Adrenal gland (tissue), 12 donors: Measurements from ENCODE around the gene GCNT1. TPM values are rescaled to one million over a fixed set of nuclear protein-coding genes. Genes with fewer than 3 reads are reported as not detected.

Experiments
- DNase-seq, 7 donors: peaks; one replicate each; pipeline ENCODE4 v3.0.0-alpha.2; 2019 to 2020
- H3K27ac ChIP-seq, 5 donors: fragments of 200-600 bp; sonication (generic) in 4 of 5; 1 replicate in 3 of 5; 2 replicates in 2 of 5; pipeline versions ENCODE4 v1.5.1 to v1.8.0; 2016 to 2020; ENCODE audit warnings: mild to moderate bottlenecking in 1 of 5
- H3K27me3 ChIP-seq: fragments of 200-600 bp; 2 replicates; pipeline ENCODE4 v1.8.0; 2021
- H3K36me3 ChIP-seq, 2 donors: fragments of 200-600 bp; replicated peaks in 1 of 2; 1 replicate in 1 of 2; 2 replicates in 1 of 2; pipeline versions ENCODE4 v1.5.1 to v1.8.0; 2018 to 2022
- H3K4me1 ChIP-seq, 2 donors: fragments of 200-600 bp; replicated peaks in 1 of 2; 1 replicate in 1 of 2; 2 replicates in 1 of 2; pipeline versions ENCODE4 v1.5.1 to v1.8.0; 2018 to 2021
- H3K4me3 ChIP-seq, 4 donors: fragments of 200-600 bp; sonication (generic) in 3 of 4; one replicate each; pipeline ENCODE4 v1.5.1; 2016 to 2018
- H3K9me3 ChIP-seq, 3 donors: fragments of 200-600 bp; sonication (generic) in 1 of 3; replicated peaks in 1 of 3; 1 replicate in 2 of 3; 2 replicates in 1 of 3; pipeline versions ENCODE4 v1.5.1 to v1.8.0; 2016 to 2021
- CTCF ChIP-seq, 6 experiments: fragments of 450-650 bp in 4 of 6; fragments of 200-600 bp in 2 of 6; sonication (generic) in 1 of 6; IDR thresholded peaks; 1 replicate in 5 of 6; 2 replicates in 1 of 6; pipeline versions ENCODE4 v1.5.1 to v1.8.0; 2016 to 2021; ENCODE audit warnings: antibody characterized with exemption in 6 of 6, mild to moderate bottlenecking in 2 of 6, moderate library complexity in 1 of 6
- POLR2A ChIP-seq, 2 donors: fragments of 450-650 bp; IDR thresholded peaks; one replicate each; pipeline ENCODE4 v1.6.1; 2017; ENCODE audit warnings: antibody characterized with exemption in 2 of 2, mild to moderate bottlenecking in 2 of 2, moderate library complexity in 1 of 2
- WGBS, 4 donors: extraction: QIAGEN DNeasy Blood & Tissue Kit in 2 of 4; methylation state at CpG; one replicate each; pipeline versions ENCODE4 v1.1.5 to v1.1.7; 2013 to 2017; 5-methylcytosine and 5-hydroxymethylcytosine counted together
- intact Hi-C, 2 donors: fragments of 100-400 bp; cut with DNase I; formaldehyde crosslinking; loops; one replicate each; pipeline versions ENCODE4 v1.14.1 to v1.15.0; 2022 to 2023
- polyA plus RNA-seq, 3 donors: library from polyadenylated mRNA; stranded (reverse); fragments of 200-250 nt in 2 of 3; fragments of 350-450 nt in 1 of 3; fragmentation: Illumina TruSeq in 1 of 3; extraction: RNeasy Lipid Tissue Mini Kit (QIAGEN cat#74804) in 1 of 3; gene quantifications; one replicate each; pipeline ENCODE4 v1.2.3, GENCODE V29; 2013 to 2014
- total RNA-seq, 9 donors: library from RNA; depleted of rRNA in 4 of 9; stranded (reverse); fragments of >200 nt in 4 of 9; fragments of 120-200 nt in 1 of 9; fragmentation: NEBNext Ultra II Directional in 1 of 9; extraction: Animal tissue kit (Norgen Biotek cat#: 25700) in 1 of 9; gene quantifications; one replicate each; pipeline versions ENCODE4 v1.1.0 to v1.2.4, GENCODE V29; 2013 to 2023
- donor health status: healthy with polysubstance abuse.
- donor health status: Bipolar disorder and iron deficiency.
- donor health status: DM: yes; HTN: yes; CAD: no.
- donor health status: DM: no; HTN: no; CAD: no.
- donor health status: DM: no; HTN: no; CAD: no.
- donor health status: DM: yes; HTN: yes; CAD: no.

Gene GCNT1
- total and polyA plus RNA-seq, 12 donors = 0.77 to 56.4 (median 3.6) TPM

DNA sequence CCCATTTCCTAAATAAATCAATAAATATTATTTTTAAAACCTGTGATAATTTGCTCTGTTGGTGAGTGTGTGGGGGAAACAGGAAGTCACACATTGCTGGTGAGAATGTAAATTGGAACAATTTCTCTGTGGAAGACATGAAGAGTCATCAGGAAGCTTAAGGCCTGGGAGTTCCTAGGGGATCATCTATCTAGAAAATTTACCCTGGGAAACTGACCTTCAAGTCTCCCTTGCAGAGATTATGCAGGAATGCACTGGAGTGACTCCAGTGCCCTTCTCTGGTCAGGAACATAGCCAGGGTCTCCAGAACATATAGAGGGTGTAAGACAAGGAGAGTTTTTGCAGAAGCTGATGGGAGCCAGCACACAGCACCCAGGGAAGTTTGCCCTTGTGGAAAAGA lies 13.0 kb upstream of the GCNT1 start:
- Histone ChIP-seq H3K36me3 (no peaks in the 10 kb centered on the region), H3K4me3 (no peak overlapping the region), H3K4me1 (no peaks in the 10 kb centered on the region), H3K27me3 (no peaks in the 10 kb centered on the region), H3K9me3 (no peaks in the 10 kb centered on the region), H3K27ac (no peak overlapping the region)
- TF ChIP-seq CTCF (IDR thresholded peaks at IDR 0.05) (no peak), POLR2A (IDR thresholded peaks at IDR 0.05) (no peak)
- DNase-seq = no peak
- intact Hi-C loops = loop anchor here (2.0 to 5.0 kb wide), 3 partner anchors 206 to 261 kb away; no protein-coding TSS in a partner anchor

DNA sequence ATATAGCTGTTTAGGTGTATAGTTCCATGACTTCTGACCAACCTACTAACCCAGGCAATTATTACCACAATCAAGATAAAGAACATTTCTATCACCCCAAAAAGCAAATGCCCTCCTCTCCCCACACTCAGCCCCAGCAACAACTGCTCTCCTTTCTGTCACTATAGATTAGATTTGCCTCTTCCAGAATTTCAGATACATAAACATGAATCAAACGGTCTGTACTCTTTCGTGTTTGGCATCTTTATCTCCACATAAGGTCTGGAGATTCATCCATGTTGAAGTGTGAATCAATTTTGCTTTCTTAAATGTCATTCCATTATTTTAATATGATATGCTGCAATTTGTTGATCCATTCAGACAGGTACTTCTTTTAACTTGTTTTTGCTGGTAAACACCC lies 10.5 kb upstream of the GCNT1 start:
- intact Hi-C loops = loop anchor here (5.0 kb wide), 2 partner anchors 204 to 259 kb away; no protein-coding TSS in a partner anchor
- no peak for DNase-seq
- no peak for TF ChIP-seq CTCF (IDR thresholded peaks at IDR 0.05)
- no peak for TF ChIP-seq POLR2A (IDR thresholded peaks at IDR 0.05)
- Histone ChIP-seq H3K36me3 (no peaks in the 10 kb centered on the region), H3K27me3 (no peaks in the 10 kb centered on the region), H3K27ac (no peak overlapping the region), H3K9me3 (no peaks in the 10 kb centered on the region), H3K4me3 (no peak overlapping the region), H3K4me1 (no peaks in the 10 kb centered on the region)
- WGBS, 4 donors = 69 to 87% (median 78%) methylated on average over 2 of the region's 2 CpGs

DNA sequence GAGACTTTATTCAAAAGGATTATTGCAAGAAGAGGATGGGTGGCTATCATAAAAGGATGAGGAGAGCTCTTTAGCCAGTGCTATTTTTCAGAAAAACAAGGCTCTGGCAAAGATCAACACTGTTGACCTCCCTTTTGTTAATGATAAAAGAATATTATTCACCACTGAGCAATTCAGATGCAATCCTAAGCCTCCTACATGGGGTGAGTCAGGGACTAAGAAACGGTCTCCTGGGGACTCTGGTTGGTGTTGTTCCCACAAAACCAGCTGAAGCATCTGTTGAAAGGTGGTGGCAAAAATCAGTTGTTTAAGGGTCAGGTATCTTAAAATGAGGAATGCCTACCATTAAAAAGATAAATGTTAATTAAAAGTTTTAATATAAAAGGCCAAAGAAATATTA lies 7.7 kb upstream of the GCNT1 start:
- Histone ChIP-seq H3K4me1 (no peaks in the 10 kb centered on the region), H3K9me3 (no peaks in the 10 kb centered on the region), H3K4me3 (no peak overlapping the region), H3K36me3 (no peaks in the 10 kb centered on the region), H3K27me3 (no peaks in the 10 kb centered on the region), H3K27ac (no peak overlapping the region)
- TF ChIP-seq POLR2A (IDR thresholded peaks at IDR 0.05) = no peak
- TF ChIP-seq CTCF (IDR thresholded peaks at IDR 0.05) = no peak
- intact Hi-C loops = no loop called here
- 34 to 52% (median 48%) methylated on average over 1 of the region's 1 CpG for WGBS, 4 donors
- no peak for DNase-seq

DNA sequence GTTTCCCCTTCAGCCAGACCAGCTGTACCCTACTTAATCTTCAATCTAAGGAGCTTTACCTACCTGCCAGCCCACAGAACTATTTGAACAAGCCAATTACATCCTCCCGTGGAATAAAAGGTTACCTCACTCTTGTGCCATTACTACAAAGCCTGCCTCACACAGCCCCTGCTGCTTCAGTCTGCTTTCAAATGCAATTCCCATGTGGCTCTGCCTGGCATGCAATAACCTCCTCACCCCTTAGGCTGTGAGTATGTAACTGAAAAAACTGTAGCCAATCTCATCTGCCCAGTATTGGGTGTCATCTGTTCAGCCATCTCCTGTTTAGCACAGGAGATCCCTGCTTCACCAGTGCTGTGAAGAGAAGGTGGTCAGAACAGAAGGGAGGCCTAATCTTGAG lies 6.1 kb upstream of the GCNT1 start:
- 58 to 91% (median 84%) methylated on average over 1 of the region's 1 CpG for WGBS, 4 donors
- no peaks in the 10 kb centered on the region for H3K27me3 ChIP-seq
- no peak overlapping the region for H3K4me3 ChIP-seq
- no peak for DNase-seq
- no peak overlapping the region for H3K27ac ChIP-seq
- H3K4me1 ChIP-seq = no peaks in the 10 kb centered on the region
- intact Hi-C loops = no loop called here
- no peaks in the 10 kb centered on the region for H3K36me3 ChIP-seq
- no peak for TF ChIP-seq POLR2A (IDR thresholded peaks at IDR 0.05)
- TF ChIP-seq CTCF (IDR thresholded peaks at IDR 0.05) = no peak
- H3K9me3 ChIP-seq = no peaks in the 10 kb centered on the region
